HepG2 (cell line): Measurements from ENCODE around the gene RILP. TPM values are rescaled to one million over a fixed set of nuclear protein-coding genes. Genes with fewer than 3 reads are reported as not detected.

Source experiments
- CEBPG ChIP-seq: IDR thresholded peaks from 2 replicates; pipeline ENCODE4 v1.6.1; 2016
- DMAP1 ChIP-seq: IDR thresholded peaks from 2 replicates; pipeline ENCODE4 v1.6.1; 2016
- GLI4 ChIP-seq: sonication (generic); formaldehyde crosslinking; IDR thresholded peaks from 2 replicates; pipeline ENCODE4 v1.5.1; 2020; ENCODE audit warnings: missing genetic modification reagents, mild to moderate bottlenecking, moderate library complexity, borderline replicate concordance
- RXRB ChIP-seq: IDR thresholded peaks from 2 replicates; pipeline ENCODE4 v1.6.1; 2016; ENCODE audit warnings: borderline replicate concordance, missing genetic modification reagents, missing compliant biosample characterization
- SYNCRIP ChIP-seq: fragments of 200-400 bp; formaldehyde crosslinking; IDR thresholded peaks from 2 replicates; pipeline ENCODE4 v1.6.1; 2018; ENCODE audit warnings: mild to moderate bottlenecking, low read depth, low read length; ENCODE audit not compliant: insufficient read depth
- TSC22D2 ChIP-seq: sonication (generic); formaldehyde crosslinking; IDR thresholded peaks from 2 replicates; pipeline ENCODE4 v1.5.1; 2020; ENCODE audit warnings: missing genetic modification reagents, mild to moderate bottlenecking, borderline replicate concordance
- ZBTB39 ChIP-seq: sonication (generic); formaldehyde crosslinking; IDR thresholded peaks from 2 replicates; pipeline ENCODE4 v1.5.0; 2020; ENCODE audit warnings: missing genetic modification reagents
- ZFAT ChIP-seq: sonication (generic); formaldehyde crosslinking; conservative IDR thresholded peaks from 2 replicates; pipeline ENCODE4 v1.8.1; 2023; ENCODE audit warnings: missing genetic modification reagents, inconsistent platforms
- ZNF792 ChIP-seq: IDR thresholded peaks from 2 replicates; pipeline ENCODE4 v1.6.1; 2016
- ZSCAN9 ChIP-seq: IDR thresholded peaks from 2 replicates; pipeline ENCODE4 v1.6.1; 2016; ENCODE audit warnings: borderline replicate concordance
- polyA plus RNA-seq, 8 experiments: library from polyadenylated mRNA; depleted of rRNA in 3 of 8; stranded (reverse) in 7 of 8; unstranded in 1 of 8; fragments of >200 nt; fragmentation: Illumina TruSeq in 4 of 8; extraction: Trizol in 4 of 8; gene quantifications; 2 replicates each; pipeline versions ENCODE4 v1.2.1 to v1.2.3, GENCODE V29; 2011 to 2016; ENCODE audit warnings: low read depth in 4 of 8, missing spikeins in 1 of 8, mixed read lengths in 1 of 8; ENCODE audit not compliant: insufficient read depth in 1 of 8
- total RNA-seq, 5 experiments: library from RNA; depleted of rRNA; stranded (reverse); fragments of >200 nt; fragmentation: Illumina TruSeq; extraction: Trizol; gene quantifications; 2 replicates each; pipeline ENCODE4 v1.2.3, GENCODE V29; 2016; ENCODE audit warnings: low read depth in 1 of 5
- TF ChIP-seq, protein P1 (sequence below): sonication (generic); formaldehyde crosslinking; IDR thresholded peaks from 2 replicates; pipeline ENCODE4 v1.4.0; 2020; ENCODE audit warnings: missing genetic modification reagents
- TF ChIP-seq, protein P2 (sequence below): sonication (generic); formaldehyde crosslinking; IDR thresholded peaks from 2 replicates; pipeline ENCODE4 v1.9.0; 2021; ENCODE audit warnings: missing genetic modification reagents, borderline replicate concordance
- TF ChIP-seq, protein P3 (sequence below): sonication (generic); formaldehyde crosslinking; IDR thresholded peaks from 2 replicates; pipeline ENCODE4; 2020; ENCODE audit warnings: missing genetic modification reagents, mild to moderate bottlenecking, borderline replicate concordance
- TF ChIP-seq, protein P4 (sequence below): sonication (generic); formaldehyde crosslinking; IDR thresholded peaks from 2 replicates; pipeline ENCODE4 v1.4.0; 2020; ENCODE audit warnings: missing genetic modification reagents, mild to moderate bottlenecking, borderline replicate concordance

RILP gene
- total and polyA plus RNA-seq, 2 of the 13 experiments (the other 11 are each of a cell fraction or from before 2014, with no cell fraction given): 6.6 to 8.1 TPM

GRCh38 chr17:1629504-1630310 is 20.0 kb downstream of the RILP start (continued):
- TF ChIP-seq, protein P1, sequence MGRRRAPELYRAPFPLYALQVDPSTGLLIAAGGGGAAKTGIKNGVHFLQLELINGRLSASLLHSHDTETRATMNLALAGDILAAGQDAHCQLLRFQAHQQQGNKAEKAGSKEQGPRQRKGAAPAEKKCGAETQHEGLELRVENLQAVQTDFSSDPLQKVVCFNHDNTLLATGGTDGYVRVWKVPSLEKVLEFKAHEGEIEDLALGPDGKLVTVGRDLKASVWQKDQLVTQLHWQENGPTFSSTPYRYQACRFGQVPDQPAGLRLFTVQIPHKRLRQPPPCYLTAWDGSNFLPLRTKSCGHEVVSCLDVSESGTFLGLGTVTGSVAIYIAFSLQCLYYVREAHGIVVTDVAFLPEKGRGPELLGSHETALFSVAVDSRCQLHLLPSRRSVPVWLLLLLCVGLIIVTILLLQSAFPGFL (CRISPR knock-in tag): peak; percentile 55; the same call in 1 of the 2 replicates
- TF ChIP-seq TSC22D2 (CRISPR knock-in tag) (no peak), GLI4 (peak; percentile 81; the same call in 1 of the 2 replicates), SYNCRIP (no peak), ZBTB39 (CRISPR knock-in tag) (no peak), ZNF792 (no peak), ZSCAN9 (no peak), ZFAT (CRISPR knock-in tag) (no peak), RXRB (CRISPR knock-in tag) (no peak), DMAP1 (CRISPR knock-in tag) (no peak), CEBPG (CRISPR knock-in tag) (no peak)
- TF ChIP-seq, protein P2, sequence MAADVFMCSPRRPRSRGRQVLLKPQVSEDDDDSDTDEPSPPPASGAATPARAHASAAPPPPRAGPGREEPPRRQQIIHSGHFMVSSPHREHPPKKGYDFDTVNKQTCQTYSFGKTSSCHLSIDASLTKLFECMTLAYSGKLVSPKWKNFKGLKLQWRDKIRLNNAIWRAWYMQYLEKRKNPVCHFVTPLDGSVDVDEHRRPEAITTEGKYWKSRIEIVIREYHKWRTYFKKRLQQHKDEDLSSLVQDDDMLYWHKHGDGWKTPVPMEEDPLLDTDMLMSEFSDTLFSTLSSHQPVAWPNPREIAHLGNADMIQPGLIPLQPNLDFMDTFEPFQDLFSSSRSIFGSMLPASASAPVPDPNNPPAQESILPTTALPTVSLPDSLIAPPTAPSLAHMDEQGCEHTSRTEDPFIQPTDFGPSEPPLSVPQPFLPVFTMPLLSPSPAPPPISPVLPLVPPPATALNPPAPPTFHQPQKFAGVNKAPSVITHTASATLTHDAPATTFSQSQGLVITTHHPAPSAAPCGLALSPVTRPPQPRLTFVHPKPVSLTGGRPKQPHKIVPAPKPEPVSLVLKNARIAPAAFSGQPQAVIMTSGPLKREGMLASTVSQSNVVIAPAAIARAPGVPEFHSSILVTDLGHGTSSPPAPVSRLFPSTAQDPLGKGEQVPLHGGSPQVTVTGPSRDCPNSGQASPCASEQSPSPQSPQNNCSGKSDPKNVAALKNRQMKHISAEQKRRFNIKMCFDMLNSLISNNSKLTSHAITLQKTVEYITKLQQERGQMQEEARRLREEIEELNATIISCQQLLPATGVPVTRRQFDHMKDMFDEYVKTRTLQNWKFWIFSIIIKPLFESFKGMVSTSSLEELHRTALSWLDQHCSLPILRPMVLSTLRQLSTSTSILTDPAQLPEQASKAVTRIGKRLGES (CRISPR knock-in tag): no peak
- TF ChIP-seq, protein P3, sequence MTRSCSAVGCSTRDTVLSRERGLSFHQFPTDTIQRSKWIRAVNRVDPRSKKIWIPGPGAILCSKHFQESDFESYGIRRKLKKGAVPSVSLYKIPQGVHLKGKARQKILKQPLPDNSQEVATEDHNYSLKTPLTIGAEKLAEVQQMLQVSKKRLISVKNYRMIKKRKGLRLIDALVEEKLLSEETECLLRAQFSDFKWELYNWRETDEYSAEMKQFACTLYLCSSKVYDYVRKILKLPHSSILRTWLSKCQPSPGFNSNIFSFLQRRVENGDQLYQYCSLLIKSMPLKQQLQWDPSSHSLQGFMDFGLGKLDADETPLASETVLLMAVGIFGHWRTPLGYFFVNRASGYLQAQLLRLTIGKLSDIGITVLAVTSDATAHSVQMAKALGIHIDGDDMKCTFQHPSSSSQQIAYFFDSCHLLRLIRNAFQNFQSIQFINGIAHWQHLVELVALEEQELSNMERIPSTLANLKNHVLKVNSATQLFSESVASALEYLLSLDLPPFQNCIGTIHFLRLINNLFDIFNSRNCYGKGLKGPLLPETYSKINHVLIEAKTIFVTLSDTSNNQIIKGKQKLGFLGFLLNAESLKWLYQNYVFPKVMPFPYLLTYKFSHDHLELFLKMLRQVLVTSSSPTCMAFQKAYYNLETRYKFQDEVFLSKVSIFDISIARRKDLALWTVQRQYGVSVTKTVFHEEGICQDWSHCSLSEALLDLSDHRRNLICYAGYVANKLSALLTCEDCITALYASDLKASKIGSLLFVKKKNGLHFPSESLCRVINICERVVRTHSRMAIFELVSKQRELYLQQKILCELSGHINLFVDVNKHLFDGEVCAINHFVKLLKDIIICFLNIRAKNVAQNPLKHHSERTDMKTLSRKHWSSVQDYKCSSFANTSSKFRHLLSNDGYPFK: no peak
- TF ChIP-seq, protein P4, sequence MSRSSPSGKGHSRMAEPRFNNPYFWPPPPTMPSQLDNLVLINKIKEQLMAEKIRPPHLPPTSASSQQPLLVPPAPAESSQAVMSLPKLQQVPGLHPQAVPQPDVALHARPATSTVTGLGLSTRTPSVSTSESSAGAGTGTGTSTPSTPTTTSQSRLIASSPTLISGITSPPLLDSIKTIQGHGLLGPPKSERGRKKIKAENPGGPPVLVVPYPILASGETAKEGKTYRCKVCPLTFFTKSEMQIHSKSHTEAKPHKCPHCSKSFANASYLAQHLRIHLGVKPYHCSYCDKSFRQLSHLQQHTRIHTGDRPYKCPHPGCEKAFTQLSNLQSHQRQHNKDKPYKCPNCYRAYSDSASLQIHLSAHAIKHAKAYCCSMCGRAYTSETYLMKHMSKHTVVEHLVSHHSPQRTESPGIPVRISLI (CRISPR knock-in tag): no peak
